Effector CD4-positive, alpha-beta T cell (primary cell): Measurements from ENCODE around the gene MTOR.
"Not testable (repeated sequence)": the region's sequence is repeated elsewhere in the genome, so short reads cannot be mapped to it uniquely, and the experiment has no call there.

Source experiments
- DNase-seq: peaks from one replicate; pipeline ENCODE4 v3.0.0-alpha.2; 2020

MTOR gene

GRCh38 chr1:11280719-11281376 lies 18.5 kb upstream of the MTOR start:
- no peak for DNase-seq

- DNase-seq, result no peak
These were observed 17.3 kb upstream of the MTOR start for GRCh38 chr1:11279630-11280029.

- no peak for DNase-seq
These were observed 16.8 kb upstream of the MTOR start for GRCh38 chr1:11279152-11279551.

- DNase-seq, result no peak
These were observed 11.4 kb upstream of the MTOR start for GRCh38 chr1:11273595-11274234.

- DNase-seq, result peak; percentile 79
These were observed 10.7 kb upstream of the MTOR start, which contains the start of gene UBIAD1 for GRCh38 chr1:11272832-11273594. Gene UBIAD1 (plus strand): TSS chr1:11273198. CDS start chr1:11273532, 334 bp downstream.

- no peak for DNase-seq
These were observed 10.1 kb upstream of the MTOR start for GRCh38 chr1:11272544-11272831.

- not testable (repeated sequence) for DNase-seq
These were observed 5.3 kb upstream of the MTOR start for GRCh38 chr1:11267350-11268337.

GRCh38 chr1:11266268-11267074 lies 4.1 kb upstream of the MTOR start:
- DNase-seq, result no peak

- DNase-seq, result no peak
These were observed 6.1 kb downstream of the MTOR start for GRCh38 chr1:11256299-11256698.

- no peak for DNase-seq
These were observed 9.1 kb downstream of the MTOR start for GRCh38 chr1:11253226-11253625.

- no peak for DNase-seq
These were observed 9.8 kb downstream of the MTOR start for GRCh38 chr1:11252538-11252937.

GRCh38 chr1:11248169-11248568 lies 14.2 kb downstream of the MTOR start:
- no peak for DNase-seq

- no peak for DNase-seq
These were observed 16.2 kb downstream of the MTOR start for GRCh38 chr1:11245904-11246719.

- no peak for DNase-seq
These were observed 17.1 kb downstream of the MTOR start for GRCh38 chr1:11245248-11245647.

GRCh38 chr1:11238311-11238710 lies 24.0 kb downstream of the MTOR start:
- DNase-seq, result no peak

GRCh38 chr1:11237356-11237755 lies 25.0 kb downstream of the MTOR start:
- no peak for DNase-seq

- DNase-seq, result no peak
These were observed 29.1 kb downstream of the MTOR start for GRCh38 chr1:11233208-11233607.

- no peak for DNase-seq
These were observed 33.1 kb downstream of the MTOR start for GRCh38 chr1:11229203-11229602.

GRCh38 chr1:11227106-11228077 lies 35.0 kb downstream of the MTOR start:
- no peak for DNase-seq

- DNase-seq, result no peak
These were observed 46.3 kb downstream of the MTOR start for GRCh38 chr1:11216074-11216473.
